ENCODE results near the gene SMIM10L1.
A peak's percentile ranks its signal among the peaks of the same experiment; 100 is the strongest.

Gene SMIM10L1

DNA sequence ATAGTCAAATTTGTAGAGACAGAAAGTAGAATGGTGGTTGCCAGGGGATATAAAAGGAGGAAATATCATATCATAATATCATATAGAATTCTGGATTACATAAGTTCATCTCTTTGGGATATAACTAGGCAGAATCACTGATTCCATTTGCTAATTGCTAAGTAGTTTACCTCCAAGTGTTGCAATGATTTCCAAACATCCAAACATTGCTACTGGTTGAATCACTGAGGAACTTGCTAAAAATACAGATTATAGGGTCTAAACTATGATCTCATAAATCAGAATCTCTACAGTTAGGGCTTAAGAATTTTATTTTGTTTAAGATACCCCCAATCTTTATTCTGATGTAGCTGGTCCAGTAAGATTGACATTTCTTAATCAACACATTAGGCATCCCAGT, 31.8 kb downstream of the SMIM10L1 start:
- no peak for DNase-seq

DNA sequence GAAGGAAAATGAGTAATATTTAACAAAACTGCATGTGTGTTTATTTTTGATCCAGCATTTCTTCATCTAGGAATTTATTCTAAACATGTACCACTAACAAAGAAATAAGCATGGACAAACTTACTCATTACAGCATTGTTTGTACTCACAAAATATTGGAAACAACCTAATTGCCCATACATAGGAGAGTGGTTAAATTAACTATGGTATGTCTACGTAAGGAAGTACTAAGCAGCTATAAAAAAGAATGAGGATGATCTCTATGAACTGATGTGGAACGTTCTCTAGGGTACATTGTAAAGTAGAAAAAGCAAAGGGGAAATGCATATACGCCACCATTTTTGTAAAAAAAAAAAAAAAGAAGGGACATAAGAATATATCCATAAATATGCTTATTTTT, 33.2 kb downstream of the SMIM10L1 start:
- DNase-seq, result no peak

DNA sequence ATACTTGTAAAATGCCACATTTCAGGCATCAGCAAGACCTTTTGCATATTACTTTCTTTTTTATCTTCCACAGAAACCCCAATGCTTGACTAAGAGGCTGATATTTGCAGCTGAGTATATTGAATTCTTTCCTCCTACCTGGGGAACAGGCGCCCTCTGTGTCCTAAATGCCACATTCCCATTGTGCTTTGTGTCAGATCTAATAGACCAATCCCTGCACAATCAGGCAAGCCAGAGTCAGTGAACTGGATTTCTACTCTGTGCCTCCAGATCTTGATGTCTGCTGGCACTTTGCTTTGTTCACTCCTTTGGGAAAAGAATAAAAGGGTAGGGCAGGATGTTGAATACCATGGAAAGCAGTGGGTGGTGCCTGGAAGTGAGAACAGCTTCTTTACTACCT, 38.1 kb downstream of the SMIM10L1 start:
- DNase-seq, result peak in 1 of 2 experiments; percentile 3

All from SW 1271 (cell line).